ENCODE data around the gene EPC2. TPM values are rescaled to one million over a fixed set of nuclear protein-coding genes. Genes with fewer than 3 reads are reported as not detected.
"Not testable (repeated sequence)": the region's sequence is repeated elsewhere in the genome, so short reads cannot be mapped to it uniquely, and the experiment has no call there.

Gene EPC2
- total and polyA plus RNA-seq, 7 donors, result 9.2 to 31.4 (median 29.1) TPM

- intact Hi-C loops (cut with DNase I), result no loop called here
- no peak for DNase-seq
- TF ChIP-seq EP300 (IDR thresholded peaks at IDR 0.05) (no peak), CTCF (IDR thresholded peaks at IDR 0.05) (no peak), POLR2A (IDR thresholded peaks at IDR 0.05) (no peak), POLR2AphosphoS5 (IDR thresholded peaks at IDR 0.05) (no peak)
- H3K4me1 ChIP-seq, result peaks cover 0 to 39% (median 27%) of the 10 kb centered on the region in 4 donors
- H3K4me3 ChIP-seq, result no peak overlapping the region
- no peaks in the 10 kb centered on the region for H3K9me3 ChIP-seq
- no peaks in the 10 kb centered on the region for H3K27me3 ChIP-seq
- WGBS, 2 donors, result 83 to 85% methylated on average over 3 of the region's 3 CpGs
- H3K36me3 ChIP-seq, result no peaks in the 10 kb centered on the region
- H3K27ac ChIP-seq, result no peak overlapping the region
Observed at GRCh38 chr2:148680462-148680861, 35.9 kb downstream of the EPC2 start.

GRCh38 chr2:148681443-148681842 is 36.9 kb downstream of the EPC2 start:
- DNase-seq, result no peak
- WGBS, 2 donors, result 92 to 94% methylated on average over 5 of the region's 5 CpGs
- intact Hi-C loops (cut with DNase I), result no loop called here
- Histone ChIP-seq H3K4me3 (no peak overlapping the region), H3K36me3 (no peaks in the 10 kb centered on the region), H3K27me3 (no peaks in the 10 kb centered on the region), H3K27ac (no peak overlapping the region), H3K4me1 (peaks cover 0 to 29% (median 19%) of the 10 kb centered on the region in 4 donors), H3K9me3 (no peaks in the 10 kb centered on the region)
- TF ChIP-seq CTCF (IDR thresholded peaks at IDR 0.05), result no peak
- no peak for TF ChIP-seq POLR2AphosphoS5 (IDR thresholded peaks at IDR 0.05)
- no peak for TF ChIP-seq POLR2A (IDR thresholded peaks at IDR 0.05)
- no peak for TF ChIP-seq EP300 (IDR thresholded peaks at IDR 0.05)

- H3K27me3 ChIP-seq; DNase-seq; intact Hi-C loops (cut with DNase I); H3K4me3 ChIP-seq; H3K27ac ChIP-seq; H3K36me3 ChIP-seq; H3K9me3 ChIP-seq: not testable (repeated sequence)
- WGBS, 2 donors, result 97 to 98% methylated on average over 5 to 6 of the region's 6 CpGs
- H3K4me1 ChIP-seq, result peaks cover 0 to 25% (median 15%) of the 10 kb centered on the region in 4 donors
Observed at GRCh38 chr2:148681862-148682261, 37.3 kb downstream of the EPC2 start.

- Histone ChIP-seq H3K36me3 (no peaks in the 10 kb centered on the region), H3K27me3 (no peaks in the 10 kb centered on the region), H3K4me3 (no peak overlapping the region), H3K4me1 (peaks cover 0 to 18% (median 12%) of the 10 kb centered on the region in 4 donors), H3K9me3 (no peaks in the 10 kb centered on the region), H3K27ac (no peak overlapping the region)
- no peak for DNase-seq
- no peak for TF ChIP-seq EP300 (IDR thresholded peaks at IDR 0.05)
- no peak for TF ChIP-seq POLR2AphosphoS5 (IDR thresholded peaks at IDR 0.05)
- TF ChIP-seq POLR2A (IDR thresholded peaks at IDR 0.05), result no peak
- no peak for TF ChIP-seq CTCF (IDR thresholded peaks at IDR 0.05)
- 89 to 90% methylated on average over 6 of the region's 6 CpGs for WGBS, 2 donors
- intact Hi-C loops (cut with DNase I), result no loop called here
Observed at GRCh38 chr2:148684507-148684906, 40.0 kb downstream of the EPC2 start.

GRCh38 chr2:148687543-148687942 is 43.0 kb downstream of the EPC2 start:
- H3K27ac ChIP-seq, result no peak overlapping the region
- H3K27me3 ChIP-seq, result no peaks in the 10 kb centered on the region
- 86 to 91% methylated on average over 3 of the region's 3 CpGs for WGBS, 2 donors
- no peaks in the 10 kb centered on the region for H3K9me3 ChIP-seq
- H3K36me3 ChIP-seq, result peaks cover 0 to 21% (median 0%) of the 10 kb centered on the region in 4 donors
- no peak for DNase-seq
- no peak for TF ChIP-seq EP300 (IDR thresholded peaks at IDR 0.05)
- TF ChIP-seq POLR2A (IDR thresholded peaks at IDR 0.05), result no peak
- no peak for TF ChIP-seq POLR2AphosphoS5 (IDR thresholded peaks at IDR 0.05)
- TF ChIP-seq CTCF (IDR thresholded peaks at IDR 0.05), result no peak
- H3K4me1 ChIP-seq, result peaks cover 0 to 4% (median 0%) of the 10 kb centered on the region in 4 donors
- intact Hi-C loops (cut with DNase I), result no loop called here
- H3K4me3 ChIP-seq, result no peak overlapping the region

- H3K4me3 ChIP-seq; intact Hi-C loops (cut with DNase I); H3K9me3 ChIP-seq; H3K27me3 ChIP-seq; H3K27ac ChIP-seq; DNase-seq; H3K4me1 ChIP-seq: not testable (repeated sequence)
- peaks cover 0 to 23% (median 0%) of the 10 kb centered on the region in 4 donors for H3K36me3 ChIP-seq
Observed at GRCh38 chr2:148688011-148688410, 43.5 kb downstream of the EPC2 start.

All from sigmoid colon (tissue), 7 donors.